Measurements from ENCODE around the gene ROGDI.
A peak's percentile ranks its signal among the peaks of the same experiment; 100 is the strongest.

GRCh38 chr16:4768549-4769305 lies 33.7 kb downstream of the ROGDI start:
- no peak for TF ChIP-seq HDGF (IDR thresholded peaks at IDR 0.05; ENCODE audit: borderline replicate concordance)
- TF ChIP-seq BHLHE40 (IDR thresholded peaks at IDR 0.05; ENCODE audit: borderline replicate concordance) = no peak
- no peak for TF ChIP-seq TARDBP (IDR thresholded peaks at IDR 0.05)
- TF ChIP-seq FOXM1 (IDR thresholded peaks at IDR 0.05; ENCODE audit: borderline replicate concordance) = no peak
- TF ChIP-seq FOXK2 (IDR thresholded peaks at IDR 0.05) = no peak
- peak; percentile 52 for TF ChIP-seq ELF4 (IDR thresholded peaks at IDR 0.05)
- no peak for TF ChIP-seq CTBP1 (IDR thresholded peaks at IDR 0.05; ENCODE audit: borderline replicate concordance)
- TF ChIP-seq SP1 (IDR thresholded peaks at IDR 0.05) = no peak
- no peak for TF ChIP-seq LEF1 (IDR thresholded peaks at IDR 0.05; ENCODE audit: borderline replicate concordance)
- TF ChIP-seq, protein P1, sequence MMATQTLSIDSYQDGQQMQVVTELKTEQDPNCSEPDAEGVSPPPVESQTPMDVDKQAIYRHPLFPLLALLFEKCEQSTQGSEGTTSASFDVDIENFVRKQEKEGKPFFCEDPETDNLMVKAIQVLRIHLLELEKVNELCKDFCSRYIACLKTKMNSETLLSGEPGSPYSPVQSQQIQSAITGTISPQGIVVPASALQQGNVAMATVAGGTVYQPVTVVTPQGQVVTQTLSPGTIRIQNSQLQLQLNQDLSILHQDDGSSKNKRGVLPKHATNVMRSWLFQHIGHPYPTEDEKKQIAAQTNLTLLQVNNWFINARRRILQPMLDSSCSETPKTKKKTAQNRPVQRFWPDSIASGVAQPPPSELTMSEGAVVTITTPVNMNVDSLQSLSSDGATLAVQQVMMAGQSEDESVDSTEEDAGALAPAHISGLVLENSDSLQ (IDR thresholded peaks at IDR 0.05) = no peak
- TF ChIP-seq SUZ12 (IDR thresholded peaks at IDR 0.05) = no peak
- no peak for TF ChIP-seq FOXA1 (IDR thresholded peaks at IDR 0.05)
